ENCODE results near the gene SPRY1.

SPRY1 gene

DNA sequence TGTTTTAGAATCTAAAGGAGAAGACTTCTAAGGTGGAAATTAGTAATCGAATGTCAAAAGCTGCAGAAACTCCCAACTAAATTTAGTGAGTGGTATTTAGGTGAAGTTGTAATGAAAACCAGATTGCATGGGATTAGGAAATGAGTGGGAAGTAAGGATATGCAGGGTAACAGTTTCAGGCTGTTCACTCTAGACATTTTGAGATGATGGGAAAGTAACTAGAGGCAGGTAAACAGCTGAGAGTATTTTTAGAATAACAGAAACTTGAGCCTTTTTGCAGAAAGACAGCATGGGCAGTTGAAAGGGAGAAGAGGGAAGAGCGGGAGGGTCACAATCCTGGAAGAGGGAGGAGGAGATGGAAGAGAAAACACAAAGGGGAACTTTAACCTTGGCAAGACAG lies 12.7 kb downstream of the SPRY1 start:
- Mint-ChIP-seq H3K4me3 (no peak overlapping the region), H3K36me3 (no peaks in the 10 kb centered on the region), H3K9me3 (no peaks in the 10 kb centered on the region), H3K27ac (no peak overlapping the region), H3K27me3 (no peaks in the 10 kb centered on the region), H3K4me1 (peaks cover 30% of the 10 kb centered on the region)
- DNase-seq = no peak
- CTCF ChIA-PET = interaction anchor here (1.2 to 4.6 kb wide), 2 partner anchors 9 to 11 kb away, joined by 3 to 24 read pairs; no protein-coding TSS in a partner anchor

GRCh38 chr4:123411514-123411913 lies 14.9 kb downstream of the SPRY1 start:
- Mint-ChIP-seq H3K9me3 (no peaks in the 10 kb centered on the region), H3K4me1 (peaks cover 42% of the 10 kb centered on the region), H3K4me3 (no peak overlapping the region), H3K36me3 (no peaks in the 10 kb centered on the region), H3K27me3 (no peaks in the 10 kb centered on the region), H3K27ac (peak overlapping the region; percentile 68)
- DNase-seq = no peak
- CTCF ChIA-PET = interaction anchor here (0.6 to 4.6 kb wide), 2 partner anchors 9 to 11 kb away, joined by 3 to 24 read pairs; no protein-coding TSS in a partner anchor

GRCh38 chr4:123412091-123412505 lies 15.5 kb downstream of the SPRY1 start:
- Mint-ChIP-seq H3K27me3 (no peaks in the 10 kb centered on the region), H3K4me3 (no peak overlapping the region), H3K36me3 (no peaks in the 10 kb centered on the region), H3K27ac (peak overlapping the region; percentile 68), H3K4me1 (peaks cover 45% of the 10 kb centered on the region), H3K9me3 (no peaks in the 10 kb centered on the region)
- CTCF ChIA-PET = interaction anchor here (0.6 to 4.6 kb wide), 3 partner anchors 9 to 33 kb away, joined by 3 to 24 read pairs (median 4); no protein-coding TSS in a partner anchor
- DNase-seq = no peak

DNA sequence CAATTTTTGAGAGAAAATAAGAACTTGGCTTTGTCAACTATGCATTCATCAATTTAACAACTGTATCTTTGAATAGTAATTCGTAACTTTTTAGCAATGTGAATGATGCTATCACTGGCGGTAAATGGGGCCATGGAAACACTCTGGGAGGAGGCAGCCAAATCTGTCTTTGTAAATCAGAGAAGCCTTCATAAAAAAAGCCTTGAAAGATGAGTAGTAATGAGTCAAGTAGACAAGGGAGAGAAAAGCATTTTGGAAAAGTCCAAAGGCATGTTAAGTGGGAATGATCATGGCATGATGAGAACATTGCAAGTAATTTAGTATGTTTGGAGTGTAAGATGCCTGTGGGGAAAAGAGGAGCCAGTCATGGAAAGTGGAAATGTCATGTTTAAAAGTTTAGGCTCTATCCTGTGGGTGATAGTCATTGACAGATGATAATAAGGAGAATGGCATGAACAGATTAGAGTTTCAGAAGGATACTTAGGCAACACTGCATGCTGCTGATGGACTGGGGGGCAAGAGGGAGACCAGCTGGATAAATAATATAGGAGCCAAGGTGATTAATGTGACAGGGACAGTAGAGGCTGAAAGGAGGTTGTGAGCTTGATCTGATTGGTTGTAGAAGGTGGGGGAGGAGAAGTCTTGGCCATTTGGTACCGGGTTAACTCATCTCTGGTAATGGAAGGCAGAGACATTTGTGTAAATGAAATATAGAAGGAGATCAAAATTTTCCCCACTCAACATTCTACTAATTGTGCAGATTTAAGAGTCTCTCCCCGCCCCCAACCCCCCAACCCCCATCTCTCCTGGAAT lies 16.3 kb downstream of the SPRY1 start:
- Mint-ChIP-seq H3K36me3 (no peaks in the 10 kb centered on the region), H3K4me1 (peaks cover 51% of the 10 kb centered on the region), H3K27ac (peak overlapping the region; percentile 68), H3K4me3 (no peak overlapping the region), H3K9me3 (no peaks in the 10 kb centered on the region), H3K27me3 (no peaks in the 10 kb centered on the region)
- DNase-seq = no peak
- CTCF ChIA-PET = interaction anchor here (0.9 to 1.9 kb wide), 2 partner anchors 31 to 32 kb away, joined by 4 to 6 read pairs; no protein-coding TSS in a partner anchor

GRCh38 chr4:123415576-123415975 lies 19.0 kb downstream of the SPRY1 start:
- no peaks in the 10 kb centered on the region for H3K9me3 Mint-ChIP-seq
- CTCF ChIA-PET = no interaction called here
- no peaks in the 10 kb centered on the region for H3K36me3 Mint-ChIP-seq
- no peak overlapping the region for H3K4me3 Mint-ChIP-seq
- H3K4me1 Mint-ChIP-seq = peaks cover 71% of the 10 kb centered on the region
- no peak overlapping the region for H3K27ac Mint-ChIP-seq
- no peak for DNase-seq
- no peaks in the 10 kb centered on the region for H3K27me3 Mint-ChIP-seq

DNA sequence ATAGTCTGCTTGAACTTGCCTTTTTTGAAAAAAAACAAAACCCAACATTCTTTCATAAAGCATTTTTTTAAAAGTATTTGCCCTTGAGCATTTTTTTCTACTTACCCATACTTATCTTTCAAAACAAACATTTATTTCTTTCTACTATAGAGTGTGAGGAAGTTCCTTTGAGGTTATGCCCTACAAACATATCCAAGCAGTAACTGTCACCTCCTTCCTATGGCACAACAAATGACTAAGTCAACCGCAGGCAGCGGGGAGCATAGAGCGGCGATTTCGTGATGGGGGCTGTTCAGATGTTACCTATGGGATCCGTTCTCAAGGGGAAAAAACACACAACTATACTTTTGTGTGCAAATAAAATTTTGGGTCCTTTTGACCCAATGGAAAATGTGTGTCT lies 19.4 kb downstream of the SPRY1 start:
- Mint-ChIP-seq H3K36me3 (no peaks in the 10 kb centered on the region), H3K9me3 (no peaks in the 10 kb centered on the region), H3K4me3 (no peak overlapping the region), H3K4me1 (peaks cover 73% of the 10 kb centered on the region), H3K27ac (peak overlapping the region; percentile 5), H3K27me3 (no peaks in the 10 kb centered on the region)
- DNase-seq = peak; percentile 59
- CTCF ChIA-PET = no interaction called here

GRCh38 chr4:123417813-123418212 lies 21.2 kb downstream of the SPRY1 start:
- no peak for DNase-seq
- CTCF ChIA-PET = interaction anchor here (3.7 kb wide), 1 partner anchor 18 kb away, joined by 17 read pairs; no protein-coding TSS in a partner anchor
- H3K27me3 Mint-ChIP-seq = no peaks in the 10 kb centered on the region
- H3K36me3 Mint-ChIP-seq = no peaks in the 10 kb centered on the region
- no peaks in the 10 kb centered on the region for H3K9me3 Mint-ChIP-seq
- no peak overlapping the region for H3K27ac Mint-ChIP-seq
- no peak overlapping the region for H3K4me3 Mint-ChIP-seq
- H3K4me1 Mint-ChIP-seq = peaks cover 74% of the 10 kb centered on the region

DNA sequence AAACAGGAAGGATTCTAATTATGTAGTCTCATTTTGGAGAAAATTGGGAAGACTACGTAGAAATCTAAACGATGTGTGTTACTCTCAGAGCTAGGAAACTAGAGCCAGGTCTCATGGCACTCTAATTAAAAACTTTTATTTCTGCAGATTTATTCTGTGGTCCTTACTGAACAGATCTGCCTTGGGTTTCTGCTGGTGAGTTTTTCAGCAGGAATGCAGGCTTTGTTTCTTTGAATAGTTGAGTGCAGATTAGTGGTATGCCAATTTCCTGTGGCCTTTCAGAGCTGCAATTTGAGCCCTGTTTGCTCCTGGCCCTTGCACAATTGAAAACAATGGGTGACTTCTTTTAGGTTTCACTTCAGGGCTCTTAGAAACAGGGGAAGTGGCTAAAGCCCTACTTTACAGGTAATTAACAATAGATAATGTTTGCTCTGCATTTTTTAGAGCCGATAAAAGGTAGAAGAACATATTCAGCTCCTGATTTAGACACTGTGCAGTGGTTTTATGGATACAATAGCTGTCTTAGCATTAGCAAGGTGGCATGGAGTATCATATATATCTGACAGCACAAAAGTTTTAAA lies 21.8 kb downstream of the SPRY1 start:
- Mint-ChIP-seq H3K4me3 (no peak overlapping the region), H3K9me3 (no peaks in the 10 kb centered on the region), H3K36me3 (no peaks in the 10 kb centered on the region), H3K4me1 (peaks cover 72% of the 10 kb centered on the region), H3K27ac (peak overlapping the region; percentile 76), H3K27me3 (no peaks in the 10 kb centered on the region)
- DNase-seq = no peak
- CTCF ChIA-PET = interaction anchor here (0.5 to 3.7 kb wide), 2 partner anchors 19 to 479 kb away, joined by 3 to 17 read pairs; no protein-coding TSS in a partner anchor

DNA sequence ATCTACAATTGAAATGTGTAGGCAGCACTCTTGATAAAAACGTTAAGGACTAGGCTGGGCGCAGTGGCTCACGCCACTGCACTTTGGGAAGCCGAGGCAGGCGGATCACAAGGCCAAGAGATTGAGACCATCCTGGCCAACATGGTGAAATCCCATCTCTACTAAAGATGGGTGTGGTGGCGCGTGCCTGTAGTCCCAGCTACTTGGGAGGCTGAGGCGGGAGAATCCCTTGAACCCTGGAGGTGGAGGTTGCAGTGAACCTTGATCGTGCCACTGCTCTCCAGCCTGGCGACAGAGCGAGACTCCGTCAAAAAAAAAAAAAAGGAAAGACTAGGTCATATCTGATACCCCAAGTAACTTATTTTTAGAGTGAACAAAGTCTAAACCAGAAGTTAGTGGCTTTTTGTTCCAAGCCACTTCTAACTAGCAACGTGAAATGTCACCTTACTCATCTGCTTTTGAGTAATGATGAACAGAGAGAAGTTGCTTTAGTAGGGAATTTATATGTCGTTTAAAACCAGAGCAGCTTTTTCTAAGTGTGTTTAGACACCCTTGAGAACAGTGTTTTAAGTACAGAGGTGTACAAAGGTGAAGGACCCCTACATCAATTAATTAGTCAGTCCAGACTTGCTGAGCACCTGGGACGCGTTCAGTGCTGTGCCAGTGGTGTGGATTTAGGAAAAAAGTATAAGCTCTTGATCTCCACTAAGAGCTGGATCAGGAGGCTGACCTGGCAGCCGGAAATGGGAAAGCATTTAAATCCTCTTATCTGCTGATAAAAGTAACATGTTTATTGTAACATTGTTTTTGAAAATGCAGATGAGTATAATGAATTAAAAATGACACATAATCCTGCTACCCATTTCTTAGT lies 23.5 kb downstream of the SPRY1 start:
- Mint-ChIP-seq H3K36me3 (no peaks in the 10 kb centered on the region), H3K27ac (peak overlapping the region; percentile 72), H3K27me3 (no peaks in the 10 kb centered on the region), H3K4me1 (peaks cover 67% of the 10 kb centered on the region), H3K9me3 (no peaks in the 10 kb centered on the region), H3K4me3 (no peak overlapping the region)
- CTCF ChIA-PET = interaction anchor here (1.0 to 3.7 kb wide), 3 partner anchors 20 to 24 kb away, joined by 4 to 17 read pairs (median 5); no protein-coding TSS in a partner anchor
- DNase-seq = no peak

DNA sequence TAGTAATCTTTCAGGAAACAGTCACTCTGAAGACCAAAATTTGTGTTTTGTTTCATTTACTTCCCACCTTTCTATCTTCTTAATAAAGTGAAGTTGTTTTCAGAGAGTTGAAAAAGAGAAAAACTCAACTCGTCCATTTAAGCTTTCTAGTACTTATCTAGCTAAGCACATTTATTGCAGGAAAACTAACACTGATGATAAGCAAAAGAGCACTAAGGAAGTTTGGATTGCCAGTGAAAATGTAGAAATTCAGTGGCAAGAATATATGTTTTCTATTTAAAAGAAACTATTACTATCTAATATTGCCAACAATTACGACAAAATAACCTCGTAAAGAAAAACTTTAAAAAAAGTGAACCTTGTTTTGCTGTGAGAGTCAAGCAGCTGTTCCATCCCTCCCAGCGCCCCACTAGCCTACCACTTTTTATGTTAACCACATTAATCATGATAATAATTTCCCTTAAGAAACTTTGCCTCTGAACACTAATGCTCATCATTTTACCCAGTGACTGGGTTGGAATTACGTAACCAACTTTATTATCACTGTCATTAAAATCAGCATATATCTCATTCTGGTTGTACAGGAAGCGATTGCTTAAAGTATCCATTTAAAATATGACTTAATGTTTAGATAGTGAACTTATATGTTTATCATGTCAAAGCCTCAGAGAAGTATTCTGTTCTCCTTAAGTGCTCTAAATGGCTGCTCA lies 24.8 kb downstream of the SPRY1 start:
- H3K4me1 Mint-ChIP-seq = peaks cover 60% of the 10 kb centered on the region
- H3K27ac Mint-ChIP-seq = peak overlapping the region; percentile 83
- H3K4me3 Mint-ChIP-seq = no peak overlapping the region
- H3K36me3 Mint-ChIP-seq = no peaks in the 10 kb centered on the region
- DNase-seq = no peak
- H3K9me3 Mint-ChIP-seq = no peaks in the 10 kb centered on the region
- CTCF ChIA-PET = interaction anchor here (0.7 to 3.7 kb wide), 5 partner anchors 16 to 24 kb away, joined by 3 to 17 read pairs (median 4); no protein-coding TSS in a partner anchor
- no peaks in the 10 kb centered on the region for H3K27me3 Mint-ChIP-seq

DNA sequence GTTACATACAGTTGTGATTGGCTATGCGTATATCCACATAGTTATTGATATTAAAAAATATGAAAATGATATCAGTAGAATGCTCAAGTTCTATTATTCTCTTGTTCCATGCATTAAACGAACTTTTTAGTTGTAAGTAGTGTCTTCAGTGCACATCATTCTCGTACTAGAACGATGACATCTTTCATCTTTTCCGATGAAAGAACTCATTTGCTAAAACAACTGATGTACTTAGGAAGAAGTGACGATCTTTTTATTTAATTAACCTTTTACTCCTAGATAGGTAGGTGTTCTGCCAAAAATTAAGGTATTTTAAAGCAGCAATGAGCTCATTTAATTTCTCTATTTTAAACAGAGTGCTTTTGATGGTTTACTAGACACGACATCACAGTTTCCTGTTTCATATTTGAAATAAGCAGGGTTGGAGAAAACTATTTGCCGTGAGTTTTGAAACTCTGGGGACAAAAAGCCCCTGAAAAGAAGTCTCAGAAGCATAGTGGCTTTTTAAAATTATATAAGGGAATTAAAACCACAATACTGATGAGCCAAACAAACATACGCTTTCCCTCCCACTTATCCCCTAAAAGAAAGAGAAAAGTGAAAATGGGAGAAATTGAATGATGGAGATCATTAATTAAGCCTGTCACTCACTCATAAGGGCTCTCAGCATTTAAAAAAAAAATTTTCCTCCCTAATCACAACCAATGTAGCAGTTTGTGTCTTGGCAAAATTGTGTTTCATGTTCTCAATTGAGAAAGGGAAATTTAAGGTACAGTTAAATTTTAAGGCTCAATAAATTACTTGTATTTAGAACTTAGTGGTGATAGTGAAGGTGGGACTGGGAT lies 25.6 kb downstream of the SPRY1 start:
- H3K36me3 Mint-ChIP-seq = no peaks in the 10 kb centered on the region
- peak overlapping the region; percentile 50 for H3K4me3 Mint-ChIP-seq
- DNase-seq = no peak
- peak overlapping the region; percentile 83 for H3K27ac Mint-ChIP-seq
- H3K27me3 Mint-ChIP-seq = no peaks in the 10 kb centered on the region
- peaks cover 3% of the 10 kb centered on the region for H3K9me3 Mint-ChIP-seq
- peaks cover 55% of the 10 kb centered on the region for H3K4me1 Mint-ChIP-seq
- CTCF ChIA-PET = interaction anchor here (0.8 kb wide), 1 partner anchor 22 kb away, joined by 4 read pairs; no protein-coding TSS in a partner anchor

GRCh38 chr4:123423819-123424218 lies 27.2 kb downstream of the SPRY1 start:
- Mint-ChIP-seq H3K27ac (peak overlapping the region; percentile 42), H3K27me3 (no peaks in the 10 kb centered on the region), H3K9me3 (peaks cover 10% of the 10 kb centered on the region), H3K4me1 (peaks cover 41% of the 10 kb centered on the region), H3K36me3 (peaks cover 5% of the 10 kb centered on the region), H3K4me3 (no peak overlapping the region)
- CTCF ChIA-PET = interaction anchor here (0.7 kb wide), 1 partner anchor 12 kb away, joined by 3 read pairs; no protein-coding TSS in a partner anchor
- DNase-seq = no peak

DNA sequence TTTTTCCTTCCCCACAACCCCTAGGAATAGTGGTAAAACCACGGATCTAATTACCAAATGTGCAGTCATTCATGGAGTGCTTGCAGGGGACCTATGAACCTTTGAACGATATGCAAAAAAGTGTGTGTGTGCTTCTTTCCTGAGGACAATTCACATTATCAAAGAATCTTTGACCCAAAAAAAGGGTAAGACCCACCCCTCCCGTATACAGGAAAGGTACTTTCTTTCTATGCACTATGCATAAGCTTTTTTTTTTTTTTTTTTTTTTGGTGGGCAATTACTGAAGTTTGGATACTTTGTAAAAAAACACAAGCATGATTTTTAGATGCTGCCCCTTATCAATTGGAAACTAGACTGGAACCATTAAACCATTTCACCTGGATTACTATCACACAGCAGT lies 31.4 kb downstream of the SPRY1 start:
- Mint-ChIP-seq H3K9me3 (peaks cover 10% of the 10 kb centered on the region), H3K4me3 (no peak overlapping the region), H3K27ac (no peak overlapping the region), H3K36me3 (peaks cover 5% of the 10 kb centered on the region), H3K4me1 (peaks cover 9% of the 10 kb centered on the region), H3K27me3 (no peaks in the 10 kb centered on the region)
- CTCF ChIA-PET = no interaction called here
- no peak for DNase-seq

Data from activated naive CD4-positive, alpha-beta T cell treated with anti-CD3 and anti-CD28 coated beads, Interleukin-2, amount 10 ng/mL, durations not matched to agents 7 days and 5 days (primary cell).